Spinal cord (tissue), 10 donors: ENCODE data around the gene GID8. TPM values are rescaled to one million over a fixed set of nuclear protein-coding genes. Genes with fewer than 3 reads are reported as not detected.

Experiments used
- DNase-seq, 6 donors: peaks; one replicate each; pipeline versions ENCODE4 v3.0.0 to v3.0.0-alpha.2; 2013 to 2015; ENCODE audit warnings: low spot score in 6 of 6, low read depth in 4 of 6
- H3K27ac ChIP-seq: one replicate; pipeline ENCODE4 v1.5.1; 2013; ENCODE audit warnings: low read depth, low read length, control low read depth
- H3K27me3 ChIP-seq: one replicate; pipeline ENCODE4 v1.6.1; 2013; ENCODE audit warnings: low read length; ENCODE audit not compliant: control insufficient read depth, insufficient read depth
- H3K36me3 ChIP-seq: one replicate; pipeline ENCODE4 v1.6.1; 2013; ENCODE audit warnings: low read length; ENCODE audit not compliant: control insufficient read depth, insufficient read depth
- H3K4me1 ChIP-seq: one replicate; pipeline ENCODE4 v1.6.1; 2013; ENCODE audit warnings: low read length; ENCODE audit not compliant: control insufficient read depth, insufficient read depth
- H3K4me3 ChIP-seq: one replicate; pipeline ENCODE4 v1.5.1; 2013; ENCODE audit warnings: low read depth, low read length, control low read depth
- H3K9me3 ChIP-seq: one replicate; pipeline ENCODE4 v1.6.1; 2013; ENCODE audit warnings: low read length; ENCODE audit not compliant: control insufficient read depth, insufficient read depth
- WGBS: methylation state at CpG from one replicate; pipeline ENCODE4 v1.1.5; 2013; ENCODE audit warnings: missing lambda C conversion rate; ENCODE audit not compliant: insufficient coverage; 5-methylcytosine and 5-hydroxymethylcytosine counted together
- polyA plus RNA-seq, 2 donors: library from polyadenylated mRNA; unstranded; fragments of 120-200 nt; gene quantifications; one replicate each; pipeline ENCODE4 v1.2.1, GENCODE V29; 2013; ENCODE audit not compliant: insufficient read length in 2 of 2
- total RNA-seq, 2 donors: library from RNA; depleted of rRNA in 1 of 2; stranded (reverse); fragments of 120-200 nt in 1 of 2; fragments of >200 nt in 1 of 2; gene quantifications; one replicate each; pipeline versions ENCODE4 v1.2.3 to v1.2.4, GENCODE V29; 2013 to 2014
- donor health status: healthy.

GID8 gene
- total and polyA plus RNA-seq, 4 donors: 32.7 to 46.0 (median 39.1) TPM

- peaks cover 54% of the 10 kb centered on the region for H3K27me3 ChIP-seq
- H3K9me3 ChIP-seq: no peaks in the 10 kb centered on the region
- WGBS: 18% methylated on average over 18 of the region's 19 CpGs
- no peak overlapping the region for H3K4me3 ChIP-seq
- no peaks in the 10 kb centered on the region for H3K36me3 ChIP-seq
- DNase-seq: peak in 2 of 6 donors; percentile 53 to 81
- H3K4me1 ChIP-seq: peaks cover 53% of the 10 kb centered on the region
- H3K27ac ChIP-seq: no peak overlapping the region
Observed at GRCh38 chr20:62979876-62980373, 42.0 kb downstream of the GID8 start.

- Histone ChIP-seq H3K36me3 (no peaks in the 10 kb centered on the region), H3K4me1 (peaks cover 56% of the 10 kb centered on the region), H3K27me3 (peaks cover 50% of the 10 kb centered on the region), H3K4me3 (no peak overlapping the region), H3K9me3 (no peaks in the 10 kb centered on the region), H3K27ac (no peak overlapping the region)
- peak in 2 of 6 donors; percentile 68 to 81 for DNase-seq
- 38% methylated on average over 8 of the region's 19 CpGs for WGBS
Observed at GRCh38 chr20:62980380-62980960, 42.5 kb downstream of the GID8 start.

GRCh38 chr20:62980970-62981369 is 43.0 kb downstream of the GID8 start:
- H3K27ac ChIP-seq: no peak overlapping the region
- peaks cover 61% of the 10 kb centered on the region for H3K4me1 ChIP-seq
- H3K9me3 ChIP-seq: no peaks in the 10 kb centered on the region
- no peak overlapping the region for H3K4me3 ChIP-seq
- WGBS: 10% methylated on average over 22 of the region's 28 CpGs
- H3K36me3 ChIP-seq: no peaks in the 10 kb centered on the region
- DNase-seq: peak in 2 of 6 donors; percentile 79 to 91
- peaks cover 46% of the 10 kb centered on the region for H3K27me3 ChIP-seq

GRCh38 chr20:62982124-62983075 is 44.5 kb downstream of the GID8 start:
- no peaks in the 10 kb centered on the region for H3K36me3 ChIP-seq
- 60% methylated on average over 19 of the region's 21 CpGs for WGBS
- peaks cover 39% of the 10 kb centered on the region for H3K27me3 ChIP-seq
- H3K4me1 ChIP-seq: peaks cover 65% of the 10 kb centered on the region
- H3K4me3 ChIP-seq: no peak overlapping the region
- no peaks in the 10 kb centered on the region for H3K9me3 ChIP-seq
- no peak overlapping the region for H3K27ac ChIP-seq
- no peak for DNase-seq

GRCh38 chr20:62983210-62983609 is 45.3 kb downstream of the GID8 start:
- 87% methylated on average over 5 of the region's 6 CpGs for WGBS
- no peaks in the 10 kb centered on the region for H3K9me3 ChIP-seq
- no peaks in the 10 kb centered on the region for H3K36me3 ChIP-seq
- peaks cover 37% of the 10 kb centered on the region for H3K27me3 ChIP-seq
- H3K27ac ChIP-seq: no peak overlapping the region
- DNase-seq: no peak
- H3K4me3 ChIP-seq: no peak overlapping the region
- H3K4me1 ChIP-seq: peaks cover 65% of the 10 kb centered on the region

- H3K4me1 ChIP-seq: peaks cover 52% of the 10 kb centered on the region
- peak in 3 of 6 donors; percentile 44 to 92 (median 89) for DNase-seq
- H3K27me3 ChIP-seq: peaks cover 28% of the 10 kb centered on the region
- no peak overlapping the region for H3K27ac ChIP-seq
- H3K4me3 ChIP-seq: no peak overlapping the region
- H3K36me3 ChIP-seq: no peaks in the 10 kb centered on the region
- H3K9me3 ChIP-seq: no peaks in the 10 kb centered on the region
- 26% methylated on average over 18 of the region's 18 CpGs for WGBS
Observed at GRCh38 chr20:62984666-62985443, 46.9 kb downstream of the GID8 start.

- Histone ChIP-seq H3K9me3 (no peaks in the 10 kb centered on the region), H3K27ac (no peak overlapping the region), H3K36me3 (no peaks in the 10 kb centered on the region), H3K27me3 (peaks cover 22% of the 10 kb centered on the region), H3K4me3 (no peak overlapping the region), H3K4me1 (peaks cover 47% of the 10 kb centered on the region)
- WGBS: 66% methylated on average over 14 of the region's 14 CpGs
- no peak for DNase-seq
Observed at GRCh38 chr20:62985444-62985778, 47.5 kb downstream of the GID8 start.

GRCh38 chr20:62986257-62986800 is 48.4 kb downstream of the GID8 start:
- no peaks in the 10 kb centered on the region for H3K36me3 ChIP-seq
- WGBS: 91% methylated on average over 1 of the region's 6 CpGs
- H3K27ac ChIP-seq: no peak overlapping the region
- no peak overlapping the region for H3K4me3 ChIP-seq
- H3K27me3 ChIP-seq: peaks cover 24% of the 10 kb centered on the region
- peaks cover 37% of the 10 kb centered on the region for H3K4me1 ChIP-seq
- no peak for DNase-seq
- no peaks in the 10 kb centered on the region for H3K9me3 ChIP-seq

- no peak overlapping the region for H3K4me3 ChIP-seq
- H3K36me3 ChIP-seq: no peaks in the 10 kb centered on the region
- WGBS: 43% methylated on average over 9 of the region's 10 CpGs
- peak in 1 of 6 donors; percentile 76 for DNase-seq
- H3K9me3 ChIP-seq: no peaks in the 10 kb centered on the region
- H3K27ac ChIP-seq: no peak overlapping the region
- H3K27me3 ChIP-seq: peaks cover 17% of the 10 kb centered on the region
- peaks cover 31% of the 10 kb centered on the region for H3K4me1 ChIP-seq
Observed at GRCh38 chr20:62987114-62987513, 49.2 kb downstream of the GID8 start.
